A549 (cell line): ENCODE data around the gene PHAF1. TPM values are rescaled to one million over a fixed set of nuclear protein-coding genes. Genes with fewer than 3 reads are reported as not detected.

Source experiments
- ATAC-seq, 2 experiments: fragments of 200-7000 bp in 1 of 2; fragments of >200 bp in 1 of 2; cut with Nextera tagmentation in 1 of 2; cut with Tn5 transposase in 1 of 2; 3 replicates each; pipeline versions ENCODE4 v1.8.0 to v1.9.1; 2018 to 2020; ENCODE audit warnings: mild to moderate bottlenecking in 1 of 2, moderate library complexity in 1 of 2
- CTCF ChIA-PET: fragments of 300-600 bp; sonication (Branson Sonifier 250); formaldehyde crosslinking; extraction: SDS; loops from one replicate; lab custom pipeline; 2021; ENCODE audit warnings: antibody characterized with exemption, inconsistent platforms; lab: Yijun Ruan, JAX
- POLR2A ChIA-PET: fragments of 350-600 bp; formaldehyde crosslinking; extraction: SDS; loops from one replicate; lab custom pipeline; 2021; ENCODE audit warnings: antibody characterized with exemption, inconsistent platforms; lab: Yijun Ruan, JAX
- DNase-seq, 2 experiments: peaks; one replicate each; pipeline versions ENCODE4 v3.0.0 to v3.0.0-alpha.2; 2011 to 2016; ENCODE audit warnings: low read depth in 1 of 2, low spot score in 1 of 2
- FAIRE-seq: peaks from 2 replicates; lab custom pipeline; 2011; peaks lifted over from hg19 to GRCh38; lab: Jason Lieb, UNC
- H3K27ac ChIP-seq, 2 experiments: fragments of >200 bp; sonication (Bioruptor Twin); formaldehyde crosslinking; 3 replicates each; pipeline ENCODE4 v1.5.1; 2016 to 2017
- H3K4me1 ChIP-seq: fragments of >200 bp; sonication (Bioruptor Twin); formaldehyde crosslinking; 3 replicates; pipeline ENCODE4 v1.6.1; 2016
- H3K4me2 ChIP-seq: fragments of >200 bp; sonication (Bioruptor Twin); formaldehyde crosslinking; 3 replicates; pipeline ENCODE4 v1.6.1; 2016
- H3K4me3 ChIP-seq: fragments of >200 bp; sonication (Bioruptor Twin); formaldehyde crosslinking; 3 replicates; pipeline ENCODE4 v1.5.1; 2016
- H3K9me3 ChIP-seq: fragments of >200 bp; sonication (Bioruptor Twin); formaldehyde crosslinking; 3 replicates; pipeline ENCODE4 v1.6.1; 2016
- FOXS1 ChIP-seq: fragments of 250-450 bp; sonication (Bioruptor Pico); IDR thresholded peaks from 2 replicates; pipeline ENCODE4 v1.5.0; 2020; ENCODE audit warnings: mild to moderate bottlenecking, moderate library complexity
- HOXB5 ChIP-seq: fragments of 250-450 bp; sonication (Bioruptor Pico); IDR thresholded peaks from 2 replicates; pipeline ENCODE4 v1.5.0; 2020; ENCODE audit warnings: mild to moderate bottlenecking, moderate library complexity
- JUN ChIP-seq, 2 experiments: fragments of >200 bp; sonication (Bioruptor Twin); formaldehyde crosslinking; IDR thresholded peaks; 2 replicates in 1 of 2; 3 replicates in 1 of 2; pipeline ENCODE4 v1.6.1; 2016 to 2017
- KDM1A ChIP-seq: fragments of 200-600 bp; sonication (generic); IDR thresholded peaks from 2 replicates; pipeline ENCODE4 v1.6.1; 2016; ENCODE audit warnings: low read depth, mild to moderate bottlenecking
- KDM5A ChIP-seq: fragments of 200-600 bp; sonication (generic); IDR thresholded peaks from 2 replicates; pipeline ENCODE4 v1.6.1; 2016; ENCODE audit warnings: antibody characterized with exemption, mild to moderate bottlenecking
- NFE2L2 ChIP-seq: fragments of 150-350 bp; conservative IDR thresholded peaks from 2 replicates; pipeline ENCODE4 v1.6.1; 2014; ENCODE audit warnings: low read length
- RARB ChIP-seq: fragments of 250-450 bp; sonication (Bioruptor Pico); IDR thresholded peaks from 2 replicates; pipeline ENCODE4 v1.8.0; 2021; ENCODE audit warnings: mild to moderate bottlenecking, moderate library complexity
- RCOR1 ChIP-seq: fragments of 150-350 bp; IDR thresholded peaks from 2 replicates; pipeline ENCODE4 v1.6.1; 2014; ENCODE audit warnings: antibody characterized with exemption, low read length, low read depth
- ZFP36 ChIP-seq: fragments of 450-650 bp; IDR thresholded peaks from 2 replicates; pipeline ENCODE4 v1.6.1; 2014; ENCODE audit warnings: borderline replicate concordance; ENCODE audit not compliant: partially characterized antibody
- ZNF302 ChIP-seq: fragments of 250-450 bp; sonication (Bioruptor Pico); IDR thresholded peaks from 2 replicates; pipeline ENCODE4 v1.9.0; 2021; ENCODE audit warnings: inconsistent platforms, mild to moderate bottlenecking, moderate library complexity
- WGBS: methylation state at CpG from one replicate; pipeline ENCODE4 v1.1.6; 2017; ENCODE audit errors: missing lambda C conversion rate; 5-methylcytosine and 5-hydroxymethylcytosine counted together
- polyA plus RNA-seq, 4 experiments: library from polyadenylated mRNA; depleted of rRNA in 3 of 4; stranded (reverse); fragments of >200 nt; fragmentation: RNase III in 1 of 4; extraction: RNeasy Plus Mini Kit Qiagen cat#74134 plus additional on column Dnase treatment in 1 of 4; gene quantifications; 2 replicates in 3 of 4; 3 replicates in 1 of 4; pipeline ENCODE4 v1.2.3, GENCODE V29; 2011 to 2017
- TF ChIP-seq, protein P1 (sequence below): fragments of 200-600 bp; sonication (generic); IDR thresholded peaks from 2 replicates; pipeline ENCODE4 v1.6.1; 2016; ENCODE audit warnings: antibody characterized with exemption, mild to moderate bottlenecking, moderate library complexity
- TF ChIP-seq, protein P2 (sequence below): fragments of >200 bp; sonication (Bioruptor Twin); formaldehyde crosslinking; IDR thresholded peaks from 3 replicates; pipeline ENCODE4 v1.5.1; 2016

The PHAF1 gene
- polyA plus RNA-seq, 2 of the 4 experiments (the other 2 are of a cell fraction), result 21.6 to 37.6 TPM

DNA sequence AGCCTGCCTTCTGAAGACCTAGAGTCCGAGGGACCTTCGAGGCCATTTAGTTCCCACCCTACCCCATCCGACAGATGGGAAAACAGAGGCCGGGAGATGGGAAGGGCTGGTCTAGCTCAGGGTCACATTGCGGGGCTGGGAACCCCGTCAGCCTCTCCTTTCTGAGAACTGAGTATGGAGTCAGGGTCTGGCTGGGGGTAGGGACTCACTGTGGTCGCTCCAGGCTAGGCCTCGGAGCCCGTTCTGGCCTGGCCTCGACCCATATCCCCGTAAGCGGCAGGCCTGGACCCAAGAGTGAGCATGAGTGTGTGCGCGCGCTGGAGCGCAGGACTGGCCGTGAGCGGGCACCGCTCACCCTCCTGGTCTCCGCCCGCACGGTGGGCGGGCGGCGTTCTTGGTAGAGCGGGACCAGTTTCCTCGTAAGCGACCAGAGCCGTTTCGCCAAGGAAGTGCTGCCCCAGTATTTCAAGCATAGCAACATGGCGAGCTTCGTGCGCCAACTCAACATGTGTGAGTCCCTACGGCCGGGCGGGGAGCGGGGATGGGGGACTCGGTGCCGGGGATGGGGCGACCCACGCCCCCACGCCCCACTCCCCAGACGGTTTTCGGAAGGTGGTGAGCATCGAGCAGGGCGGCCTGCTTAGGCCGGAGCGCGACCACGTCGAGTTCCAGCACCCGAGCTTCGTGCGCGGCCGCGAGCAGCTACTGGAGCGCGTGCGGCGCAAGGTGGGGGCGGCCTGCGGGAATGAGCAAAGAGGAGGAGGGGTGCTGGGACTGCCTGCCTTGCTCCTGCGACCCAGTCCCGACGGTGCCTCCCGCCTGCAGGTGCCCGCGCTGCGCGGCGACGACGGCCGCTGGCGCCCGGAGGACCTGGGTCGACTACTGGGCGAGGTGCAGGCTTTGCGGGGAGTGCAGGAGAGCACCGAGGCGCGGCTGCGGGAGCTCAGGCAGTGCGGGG, 55.7 kb downstream of the PHAF1 start:
- ATAC-seq (no peak), FAIRE-seq (no peak), DNase-seq (no peak)
- TF ChIP-seq KDM1A (peak; percentile 78; the same call in 1 of the 2 replicates), HOXB5 (CRISPR knock-in tag) (no peak), JUN (IDR thresholded peaks at IDR 0.05) (no peak)
- no peak overlapping the region for H3K4me2 ChIP-seq
- H3K9me3 ChIP-seq, result no peaks in the 10 kb centered on the region
- POLR2A ChIA-PET, result no interaction called here
- peaks cover 15% of the 10 kb centered on the region for H3K4me1 ChIP-seq
- no peak overlapping the region for H3K4me3 ChIP-seq
- no peak overlapping the region for H3K27ac ChIP-seq
- 92% methylated on average over 69 of the region's 85 CpGs for WGBS
- CTCF ChIA-PET, result interaction anchor here (1.4 to 20.5 kb wide), 2 partner anchors 9 to 20 kb away, joined by 5 to 314 read pairs; partner anchors contain the start of genes B3GNT9, FBXL8 and TRADD

DNA sequence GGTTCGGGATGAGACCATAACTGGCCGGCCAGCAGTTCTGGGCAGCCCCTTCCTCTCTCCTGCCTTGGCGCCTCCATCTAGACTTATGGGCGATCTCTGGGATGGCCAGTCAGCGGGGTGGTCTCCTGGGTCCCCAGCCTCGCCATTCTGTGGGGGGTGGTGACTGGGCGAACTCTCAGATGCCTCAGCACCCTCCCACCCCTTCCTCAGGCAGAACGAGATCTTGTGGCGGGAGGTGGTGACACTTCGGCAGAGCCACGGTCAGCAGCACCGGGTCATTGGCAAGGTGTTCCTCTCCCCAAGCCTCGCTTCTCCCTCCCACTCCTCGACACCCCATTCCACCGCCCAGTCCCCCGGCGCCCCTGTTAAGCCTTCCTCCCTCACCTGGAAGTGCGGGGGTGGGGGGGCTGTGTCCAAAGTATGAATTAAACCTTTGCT, 56.4 kb downstream of the PHAF1 start:
- CTCF ChIA-PET, result interaction anchor here (1.4 to 20.5 kb wide), 2 partner anchors 10 to 19 kb away, joined by 5 to 314 read pairs; partner anchors contain the start of genes B3GNT9, FBXL8 and TRADD
- H3K4me2 ChIP-seq, result no peak overlapping the region
- 81% methylated on average over 15 of the region's 18 CpGs for WGBS
- no peak for FAIRE-seq
- TF ChIP-seq, protein P1, sequence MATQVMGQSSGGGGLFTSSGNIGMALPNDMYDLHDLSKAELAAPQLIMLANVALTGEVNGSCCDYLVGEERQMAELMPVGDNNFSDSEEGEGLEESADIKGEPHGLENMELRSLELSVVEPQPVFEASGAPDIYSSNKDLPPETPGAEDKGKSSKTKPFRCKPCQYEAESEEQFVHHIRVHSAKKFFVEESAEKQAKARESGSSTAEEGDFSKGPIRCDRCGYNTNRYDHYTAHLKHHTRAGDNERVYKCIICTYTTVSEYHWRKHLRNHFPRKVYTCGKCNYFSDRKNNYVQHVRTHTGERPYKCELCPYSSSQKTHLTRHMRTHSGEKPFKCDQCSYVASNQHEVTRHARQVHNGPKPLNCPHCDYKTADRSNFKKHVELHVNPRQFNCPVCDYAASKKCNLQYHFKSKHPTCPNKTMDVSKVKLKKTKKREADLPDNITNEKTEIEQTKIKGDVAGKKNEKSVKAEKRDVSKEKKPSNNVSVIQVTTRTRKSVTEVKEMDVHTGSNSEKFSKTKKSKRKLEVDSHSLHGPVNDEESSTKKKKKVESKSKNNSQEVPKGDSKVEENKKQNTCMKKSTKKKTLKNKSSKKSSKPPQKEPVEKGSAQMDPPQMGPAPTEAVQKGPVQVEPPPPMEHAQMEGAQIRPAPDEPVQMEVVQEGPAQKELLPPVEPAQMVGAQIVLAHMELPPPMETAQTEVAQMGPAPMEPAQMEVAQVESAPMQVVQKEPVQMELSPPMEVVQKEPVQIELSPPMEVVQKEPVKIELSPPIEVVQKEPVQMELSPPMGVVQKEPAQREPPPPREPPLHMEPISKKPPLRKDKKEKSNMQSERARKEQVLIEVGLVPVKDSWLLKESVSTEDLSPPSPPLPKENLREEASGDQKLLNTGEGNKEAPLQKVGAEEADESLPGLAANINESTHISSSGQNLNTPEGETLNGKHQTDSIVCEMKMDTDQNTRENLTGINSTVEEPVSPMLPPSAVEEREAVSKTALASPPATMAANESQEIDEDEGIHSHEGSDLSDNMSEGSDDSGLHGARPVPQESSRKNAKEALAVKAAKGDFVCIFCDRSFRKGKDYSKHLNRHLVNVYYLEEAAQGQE, result no peak
- no peak for TF ChIP-seq ZFP36
- TF ChIP-seq, all 56 proteins: peak for 0
- ATAC-seq (no peak), DNase-seq (no peak)
- POLR2A ChIA-PET, result no interaction called here
- H3K4me3 ChIP-seq, result no peak overlapping the region
- H3K27ac ChIP-seq, result no peak overlapping the region
- no peaks in the 10 kb centered on the region for H3K9me3 ChIP-seq
- H3K4me1 ChIP-seq, result peaks cover 17% of the 10 kb centered on the region

DNA sequence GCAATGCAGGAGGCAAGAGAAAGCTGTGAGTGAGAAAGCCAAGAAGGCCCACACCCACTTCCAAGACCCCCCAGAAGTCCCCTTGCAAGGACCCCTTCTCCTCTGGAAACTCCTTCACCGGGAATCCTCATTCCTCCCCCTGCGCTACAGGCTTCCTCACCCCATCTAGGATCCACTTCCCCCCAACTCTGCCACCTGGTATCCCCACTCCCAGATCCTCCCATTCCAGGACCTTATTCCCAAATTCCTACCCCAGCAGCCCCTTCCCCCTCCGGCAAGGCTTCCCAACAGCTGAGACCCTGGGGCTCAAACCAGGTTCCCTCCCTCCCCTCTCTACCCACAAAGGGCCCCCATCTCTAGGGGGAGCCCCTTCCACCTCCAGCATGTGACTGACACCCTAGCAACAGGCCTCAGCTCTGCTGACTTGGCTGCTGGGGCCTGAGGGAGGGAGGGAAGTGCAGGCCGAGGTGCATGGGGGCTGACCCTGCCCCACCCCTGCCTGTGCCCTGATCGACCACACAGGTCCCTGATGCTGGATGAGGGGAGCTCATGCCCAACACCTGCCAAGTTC, 56.9 kb downstream of the PHAF1 start:
- ATAC-seq (no peak), FAIRE-seq (no peak), DNase-seq (no peak)
- TF ChIP-seq FOXS1 (CRISPR knock-in tag) (no peak), RARB (CRISPR knock-in tag) (no peak), JUN (IDR thresholded peaks at IDR 0.05) (no peak), ZNF302 (no peak), KDM5A (no peak), NFE2L2 (no peak), RCOR1 (no peak)
- TF ChIP-seq, protein P2, sequence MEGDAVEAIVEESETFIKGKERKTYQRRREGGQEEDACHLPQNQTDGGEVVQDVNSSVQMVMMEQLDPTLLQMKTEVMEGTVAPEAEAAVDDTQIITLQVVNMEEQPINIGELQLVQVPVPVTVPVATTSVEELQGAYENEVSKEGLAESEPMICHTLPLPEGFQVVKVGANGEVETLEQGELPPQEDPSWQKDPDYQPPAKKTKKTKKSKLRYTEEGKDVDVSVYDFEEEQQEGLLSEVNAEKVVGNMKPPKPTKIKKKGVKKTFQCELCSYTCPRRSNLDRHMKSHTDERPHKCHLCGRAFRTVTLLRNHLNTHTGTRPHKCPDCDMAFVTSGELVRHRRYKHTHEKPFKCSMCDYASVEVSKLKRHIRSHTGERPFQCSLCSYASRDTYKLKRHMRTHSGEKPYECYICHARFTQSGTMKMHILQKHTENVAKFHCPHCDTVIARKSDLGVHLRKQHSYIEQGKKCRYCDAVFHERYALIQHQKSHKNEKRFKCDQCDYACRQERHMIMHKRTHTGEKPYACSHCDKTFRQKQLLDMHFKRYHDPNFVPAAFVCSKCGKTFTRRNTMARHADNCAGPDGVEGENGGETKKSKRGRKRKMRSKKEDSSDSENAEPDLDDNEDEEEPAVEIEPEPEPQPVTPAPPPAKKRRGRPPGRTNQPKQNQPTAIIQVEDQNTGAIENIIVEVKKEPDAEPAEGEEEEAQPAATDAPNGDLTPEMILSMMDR, result no peak
- Histone ChIP-seq H3K9me3 (no peaks in the 10 kb centered on the region), H3K4me1 (peaks cover 19% of the 10 kb centered on the region), H3K4me3 (no peak overlapping the region), H3K4me2 (no peak overlapping the region), H3K27ac (no peak overlapping the region)
- WGBS, result 88% methylated on average over 5 of the region's 5 CpGs
- POLR2A ChIA-PET, result no interaction called here
- CTCF ChIA-PET, result interaction anchor here (1.4 to 20.5 kb wide), 5 partner anchors 10 to 206 kb away, joined by 4 to 314 read pairs (median 5); partner anchors contain the start of genes B3GNT9, CES3, EXOC3L1 and FBXL8
